Neural progenitor cell (in vitro differentiated cells): ENCODE data around the gene ENDOG. TPM values are rescaled to one million over a fixed set of nuclear protein-coding genes. Genes with fewer than 3 reads are reported as not detected.
"Not testable (repeated sequence)": the region's sequence is repeated elsewhere in the genome, so short reads cannot be mapped to it uniquely, and the experiment has no call there.

Experiments
- DNase-seq: peaks from one replicate; pipeline ENCODE4 v3.0.0-alpha.2; 2016; ENCODE audit warnings: low spot score
- H2AFZ ChIP-seq: fragments of 200-600 bp; sonication (generic); replicated peaks from 2 replicates; pipeline ENCODE4 v1.6.1; 2016; ENCODE audit warnings: antibody characterized with exemption
- H3F3A ChIP-seq: fragments of 200-600 bp; sonication (generic); 2 replicates; pipeline ENCODE4 v1.6.1; 2016; ENCODE audit warnings: antibody characterized with exemption, low read depth
- H3K27ac ChIP-seq: fragments of 200-600 bp; sonication (generic); 2 replicates; pipeline ENCODE4 v1.5.1; 2016; ENCODE audit warnings: mild to moderate bottlenecking
- H3K27me3 ChIP-seq: fragments of 200-600 bp; sonication (generic); 2 replicates; pipeline ENCODE4 v1.6.1; 2016; ENCODE audit warnings: mild to moderate bottlenecking, moderate library complexity
- H3K36me3 ChIP-seq: fragments of 200-600 bp; sonication (generic); 2 replicates; pipeline ENCODE4 v1.5.1; 2016
- H3K4me1 ChIP-seq: fragments of 200-600 bp; sonication (generic); 2 replicates; pipeline ENCODE4 v1.6.1; 2016; ENCODE audit warnings: mixed run types
- H3K4me2 ChIP-seq: fragments of 200-600 bp; sonication (generic); 2 replicates; pipeline ENCODE4 v1.6.1; 2016
- H3K4me3 ChIP-seq: fragments of 200-600 bp; sonication (generic); 2 replicates; pipeline ENCODE4 v1.5.1; 2016
- H3K79me2 ChIP-seq: fragments of 200-600 bp; sonication (generic); 2 replicates; pipeline ENCODE4 v1.6.1; 2016; ENCODE audit warnings: low read depth
- H3K9ac ChIP-seq: fragments of 200-600 bp; sonication (generic); 2 replicates; pipeline ENCODE4 v1.6.1; 2016
- H3K9me3 ChIP-seq: fragments of 200-600 bp; sonication (generic); 2 replicates; pipeline ENCODE4 v1.5.1; 2016; ENCODE audit warnings: low read depth
- H4K20me1 ChIP-seq: fragments of 200-600 bp; sonication (generic); 2 replicates; pipeline ENCODE4 v1.6.1; 2016; ENCODE audit warnings: low read depth
- H3K27ac Mint-ChIP-seq: 3 replicates; pipeline ENCODE4 v1.8.0; 2021; ENCODE audit warnings: mixed read lengths
- H3K27me3 Mint-ChIP-seq: 2 replicates; pipeline ENCODE4 v1.8.0; 2022; ENCODE audit warnings: low read depth, mild to moderate bottlenecking, inconsistent platforms, moderate library complexity, mixed read lengths; ENCODE audit not compliant: insufficient read depth
- H3K36me3 Mint-ChIP-seq: 3 replicates; pipeline ENCODE4 v1.8.0; 2021; ENCODE audit warnings: mixed read lengths
- H3K4me1 Mint-ChIP-seq: 3 replicates; pipeline ENCODE4 v1.8.0; 2021; ENCODE audit warnings: mixed read lengths
- H3K4me3 Mint-ChIP-seq: 3 replicates; pipeline ENCODE4 v1.8.0; 2021; ENCODE audit warnings: mild to moderate bottlenecking, moderate library complexity, mixed read lengths
- H3K9me3 Mint-ChIP-seq: 3 replicates; pipeline ENCODE4 v1.8.0; 2020; ENCODE audit warnings: mixed read lengths
- CTCF ChIP-seq: fragments of 200-600 bp; sonication (generic); IDR thresholded peaks from 2 replicates; pipeline ENCODE4 v1.5.1; 2017; ENCODE audit warnings: antibody characterized with exemption, mild to moderate bottlenecking
- EZH2 ChIP-seq: fragments of 200-600 bp; sonication (generic); IDR thresholded peaks from 2 replicates; pipeline ENCODE4 v1.6.1; 2017; ENCODE audit warnings: antibody characterized with exemption, mild to moderate bottlenecking, moderate library complexity
- EZH2phosphoT487 ChIP-seq: fragments of 200-600 bp; sonication (generic); IDR thresholded peaks from 2 replicates; pipeline ENCODE4 v1.6.1; 2017; ENCODE audit warnings: antibody characterized with exemption
- total RNA-seq: library from RNA; depleted of rRNA; stranded (reverse); fragments of >200 nt; gene quantifications from 2 replicates; pipeline ENCODE4 v1.2.3, GENCODE V29; 2015; ENCODE audit warnings: low replicate concordance

Gene ENDOG
- total RNA-seq, 1 donor from 2014 or later = 3.2 TPM

GRCh38 chr9:128774804-128775203, 43.5 kb upstream of the ENDOG start:
- Histone ChIP-seq H3K27me3 (no peaks in the 10 kb centered on the region), H3K27ac (no peak overlapping the region), H3K79me2 (peaks cover 16% of the 10 kb centered on the region), H3K36me3 (no peaks in the 10 kb centered on the region), H3K9ac (no peak overlapping the region), H3K4me3 (no peak overlapping the region), H3K9me3 (no peaks in the 10 kb centered on the region), H3K4me2 (no peak overlapping the region), H3F3A (peaks cover 24% of the 10 kb centered on the region), H2AFZ (no peak overlapping the region), H4K20me1 (peaks cover 10% of the 10 kb centered on the region), H3K4me1 (no peaks in the 10 kb centered on the region)
- no peaks in the 10 kb centered on the region for H3K36me3 Mint-ChIP-seq
- peaks cover 13% of the 10 kb centered on the region for H3K9me3 Mint-ChIP-seq
- DNase-seq = no peak
- TF ChIP-seq CTCF (no peak), EZH2 (no peak), EZH2phosphoT487 (no peak)
- no peak overlapping the region for H3K27ac Mint-ChIP-seq
- H3K27me3 Mint-ChIP-seq = peaks cover 12% of the 10 kb centered on the region
- peaks cover 12% of the 10 kb centered on the region for H3K4me1 Mint-ChIP-seq
- no peak overlapping the region for H3K4me3 Mint-ChIP-seq

- not testable (repeated sequence) for H3K36me3 ChIP-seq, H3K4me3 ChIP-seq, H3K4me1 Mint-ChIP-seq, H3K27ac ChIP-seq, H3K27me3 ChIP-seq, H3K9ac ChIP-seq, H3K27ac Mint-ChIP-seq, H4K20me1 ChIP-seq, H3K36me3 Mint-ChIP-seq, H3K79me2 ChIP-seq, H3F3A ChIP-seq, H3K9me3 ChIP-seq, H3K4me2 ChIP-seq, H3K4me1 ChIP-seq, DNase-seq, H2AFZ ChIP-seq, H3K4me3 Mint-ChIP-seq, H3K27me3 Mint-ChIP-seq
- peaks cover 17% of the 10 kb centered on the region for H3K9me3 Mint-ChIP-seq
Measured at GRCh38 chr9:128780093-128780492, 38.2 kb upstream of the ENDOG start.

GRCh38 chr9:128781187-128782070, 36.9 kb upstream of the ENDOG start:
- Histone ChIP-seq H3K9me3 (no peaks in the 10 kb centered on the region), H3K4me1 (no peaks in the 10 kb centered on the region), H3K27ac (no peak overlapping the region), H4K20me1 (no peaks in the 10 kb centered on the region), H3K4me3 (no peak overlapping the region), H3K9ac (no peak overlapping the region), H3F3A (peaks cover 3% of the 10 kb centered on the region), H3K27me3 (no peaks in the 10 kb centered on the region), H3K36me3 (no peaks in the 10 kb centered on the region), H3K4me2 (no peak overlapping the region), H3K79me2 (no peaks in the 10 kb centered on the region), H2AFZ (no peak overlapping the region)
- TF ChIP-seq EZH2 (no peak), EZH2phosphoT487 (no peak), CTCF (no peak)
- Mint-ChIP-seq H3K4me3 (no peak overlapping the region), H3K9me3 (peaks cover 14% of the 10 kb centered on the region), H3K27ac (no peak overlapping the region), H3K27me3 (peaks cover 2% of the 10 kb centered on the region), H3K36me3 (peaks cover 3% of the 10 kb centered on the region), H3K4me1 (no peaks in the 10 kb centered on the region)
- no peak for DNase-seq

GRCh38 chr9:128782669-128783068, 35.6 kb upstream of the ENDOG start:
- Histone ChIP-seq H3K4me3 (no peak overlapping the region), H3K79me2 (peaks cover 5% of the 10 kb centered on the region), H3K9me3 (no peaks in the 10 kb centered on the region), H3K9ac (no peak overlapping the region), H2AFZ (no peak overlapping the region), H3F3A (peaks cover 14% of the 10 kb centered on the region), H3K4me2 (no peak overlapping the region), H3K27ac (no peak overlapping the region), H3K4me1 (peaks cover under 1% of the 10 kb centered on the region), H4K20me1 (no peaks in the 10 kb centered on the region), H3K36me3 (no peaks in the 10 kb centered on the region), H3K27me3 (no peaks in the 10 kb centered on the region)
- Mint-ChIP-seq H3K9me3 (peaks cover 14% of the 10 kb centered on the region), H3K4me3 (no peak overlapping the region), H3K4me1 (peaks cover under 1% of the 10 kb centered on the region), H3K27me3 (no peaks in the 10 kb centered on the region), H3K36me3 (peaks cover 3% of the 10 kb centered on the region), H3K27ac (no peak overlapping the region)
- TF ChIP-seq CTCF (no peak), EZH2 (no peak)
- DNase-seq = no peak
